ENCODE results near the gene GPR176. TPM values are rescaled to one million over a fixed set of nuclear protein-coding genes. Genes with fewer than 3 reads are reported as not detected.

GPR176 gene
- total RNA-seq: 78.3 and 84.3 TPM in 2 replicates

- DNase-seq (ENCODE audit: low read depth, low spot score): peak; percentile 60
Observed at GRCh38 chr15:39919748-39920509, at the start of gene GPR176. Gene GPR176, minus strand, starts transcription at chr15:39920266. Its CDS starts 240 bp downstream, at chr15:39920026.

- DNase-seq (ENCODE audit: low read depth, low spot score): no peak
Observed at GRCh38 chr15:39969002-39969394, 48.9 kb upstream of the GPR176 start.

GRCh38 chr15:39968273-39969001, 48.4 kb upstream of the GPR176 start:
- no peak for DNase-seq (ENCODE audit: low read depth, low spot score)

- no peak for DNase-seq (ENCODE audit: low read depth, low spot score)
Observed at GRCh38 chr15:39966521-39966920, 46.5 kb upstream of the GPR176 start.

GRCh38 chr15:39963786-39964185, 43.7 kb upstream of the GPR176 start:
- no peak for DNase-seq (ENCODE audit: low read depth, low spot score)

- DNase-seq (ENCODE audit: low read depth, low spot score): no peak
Observed at GRCh38 chr15:39961051-39961450, 41.0 kb upstream of the GPR176 start.

GRCh38 chr15:39960411-39960810, 40.3 kb upstream of the GPR176 start:
- DNase-seq (ENCODE audit: low read depth, low spot score): no peak

GRCh38 chr15:39959411-39959810, 39.3 kb upstream of the GPR176 start:
- DNase-seq (ENCODE audit: low read depth, low spot score): no peak

GRCh38 chr15:39957481-39957880, 37.4 kb upstream of the GPR176 start:
- DNase-seq (ENCODE audit: low read depth, low spot score): no peak

- DNase-seq (ENCODE audit: low read depth, low spot score): no peak
Observed at GRCh38 chr15:39953521-39953920, 33.5 kb upstream of the GPR176 start.

GRCh38 chr15:39951561-39951960, 31.5 kb upstream of the GPR176 start:
- no peak for DNase-seq (ENCODE audit: low read depth, low spot score)

GRCh38 chr15:39948817-39949216, 28.8 kb upstream of the GPR176 start:
- no peak for DNase-seq (ENCODE audit: low read depth, low spot score)

- no peak for DNase-seq (ENCODE audit: low read depth, low spot score)
Observed at GRCh38 chr15:39947401-39948197, 27.5 kb upstream of the GPR176 start.

- DNase-seq (ENCODE audit: low read depth, low spot score): no peak
Observed at GRCh38 chr15:39946862-39947261, 26.8 kb upstream of the GPR176 start.

GRCh38 chr15:39944726-39945125, 24.7 kb upstream of the GPR176 start:
- DNase-seq (ENCODE audit: low read depth, low spot score): no peak

- no peak for DNase-seq (ENCODE audit: low read depth, low spot score)
Observed at GRCh38 chr15:39942753-39943150, 22.7 kb upstream of the GPR176 start.

- no peak for DNase-seq (ENCODE audit: low read depth, low spot score)
Observed at GRCh38 chr15:39942101-39942752, 22.2 kb upstream of the GPR176 start.

- DNase-seq (ENCODE audit: low read depth, low spot score): no peak
Observed at GRCh38 chr15:39939487-39940452, 19.7 kb upstream of the GPR176 start.

- no peak for DNase-seq (ENCODE audit: low read depth, low spot score)
Observed at GRCh38 chr15:39937696-39938095, 17.6 kb upstream of the GPR176 start.

- DNase-seq (ENCODE audit: low read depth, low spot score): no peak
Observed at GRCh38 chr15:39936681-39937080, 16.6 kb upstream of the GPR176 start.

Measured in pulmonary artery endothelial cell (primary cell).